CD8-positive, alpha-beta memory T cell (primary cell): ENCODE data around the gene ATF6. TPM values are rescaled to one million over a fixed set of nuclear protein-coding genes. Genes with fewer than 3 reads are reported as not detected.
A peak's percentile ranks its signal among the peaks of the same experiment; 100 is the strongest.

ENCODE experiments used
- CTCF ChIA-PET: fragments of 350-600 bp; sonication (Branson Sonifier 250); formaldehyde crosslinking; loops from one replicate; lab custom pipeline; 2021; ENCODE audit warnings: antibody characterized with exemption; lab: Charles Lee
- POLR2A ChIA-PET: fragments of 350-600 bp; sonication (Branson Sonifier 250); formaldehyde crosslinking; loops from one replicate; lab custom pipeline; 2021; ENCODE audit warnings: antibody characterized with exemption; lab: Charles Lee
- DNase-seq, 5 donors: peaks; one replicate each; pipeline versions ENCODE4 v3.0.0 to v3.0.0-alpha.2; 2020 to 2022; ENCODE audit warnings: mixed read lengths in 1 of 5
- H3K27ac ChIP-seq: one replicate; pipeline ENCODE4 v1.7.0; 2013; ENCODE audit warnings: low read depth, mild to moderate bottlenecking, low read length, moderate library complexity
- H3K27me3 ChIP-seq: 2 replicates; pipeline ENCODE4 v1.7.0; 2013; ENCODE audit warnings: low read length, mild to moderate bottlenecking; ENCODE audit not compliant: insufficient read depth, poor library complexity, severe bottlenecking
- H3K36me3 ChIP-seq: 2 replicates; pipeline ENCODE4 v1.7.0; 2013; ENCODE audit warnings: mild to moderate bottlenecking, low read length, moderate library complexity; ENCODE audit not compliant: insufficient read depth
- H3K4me1 ChIP-seq: 2 replicates; pipeline ENCODE4 v1.7.0; 2013; ENCODE audit warnings: mild to moderate bottlenecking, low read length, moderate library complexity; ENCODE audit not compliant: insufficient read depth
- H3K4me3 ChIP-seq: 2 replicates; pipeline ENCODE4 v1.7.0; 2013; ENCODE audit warnings: mild to moderate bottlenecking, low read length
- H3K9me3 ChIP-seq: 2 replicates; pipeline ENCODE4 v1.7.0; 2013; ENCODE audit warnings: mild to moderate bottlenecking, low read length
- H3K27ac Mint-ChIP-seq, 8 donors: one replicate each; pipeline ENCODE4 v1.8.0; 2020 to 2021; ENCODE audit warnings: mixed read lengths in 8 of 8, mild to moderate bottlenecking in 6 of 8, inconsistent platforms in 3 of 8, moderate library complexity in 3 of 8
- H3K27me3 Mint-ChIP-seq, 2 donors: one replicate each; pipeline ENCODE4 v1.8.0; 2020 to 2021; ENCODE audit warnings: mixed read lengths in 2 of 2, mild to moderate bottlenecking in 1 of 2, moderate library complexity in 1 of 2
- H3K36me3 Mint-ChIP-seq, 3 donors: one replicate each; pipeline ENCODE4 v1.8.0; 2020 to 2021; ENCODE audit warnings: mixed read lengths in 3 of 3, inconsistent platforms in 1 of 3, mild to moderate bottlenecking in 1 of 3
- H3K4me1 Mint-ChIP-seq, 3 donors: one replicate each; pipeline ENCODE4 v1.8.0; 2020 to 2021; ENCODE audit warnings: mixed read lengths in 3 of 3, inconsistent platforms in 1 of 3, mild to moderate bottlenecking in 1 of 3
- H3K4me3 Mint-ChIP-seq, 7 donors: one replicate each; pipeline ENCODE4 v1.8.0; 2020 to 2021; ENCODE audit warnings: mixed read lengths in 7 of 7, mild to moderate bottlenecking in 6 of 7, moderate library complexity in 4 of 7, inconsistent platforms in 2 of 7
- H3K9me3 Mint-ChIP-seq, 5 donors: one replicate each; pipeline ENCODE4 v1.8.0; 2020 to 2022; ENCODE audit warnings: mixed read lengths in 5 of 5, mild to moderate bottlenecking in 3 of 5, moderate library complexity in 2 of 5, inconsistent platforms in 1 of 5
- polyA plus RNA-seq: library from polyadenylated mRNA; unstranded; fragments of 300-500 nt; fragmentation: Illumina TruSeq; gene quantifications from one replicate; pipeline ENCODE4 v1.2.3, GENCODE V29; 2021
- total RNA-seq, 2 experiments: library from RNA; stranded (reverse); gene quantifications; one replicate each; pipeline ENCODE4 v1.2.3, GENCODE V29; 2021

Gene ATF6
- total and polyA plus RNA-seq, 3 experiments from 2014 or later = 14.7 to 22.8 (median 22.4) TPM

DNA sequence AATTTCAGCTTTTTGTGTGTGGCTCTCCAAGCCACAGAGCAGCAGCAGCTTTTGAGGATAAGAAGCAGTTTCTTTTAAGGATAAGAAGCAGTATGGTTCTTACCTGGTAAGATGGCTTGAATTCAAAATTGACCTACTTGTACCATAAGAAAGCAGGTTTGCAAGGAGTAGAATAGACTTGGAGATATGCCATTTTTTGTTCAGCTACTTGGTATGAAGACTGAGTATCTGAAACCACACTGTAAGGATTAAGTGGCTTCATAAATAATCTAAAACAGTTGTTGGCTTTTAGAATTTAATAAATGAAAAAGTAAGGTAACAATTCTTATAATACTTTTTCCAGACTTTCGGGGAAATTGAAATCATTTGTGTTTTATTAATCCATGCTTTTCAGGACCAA is 74.2 kb downstream of the ATF6 start:
- Mint-ChIP-seq H3K4me1 (peaks cover 0 to 11% (median 6%) of the 10 kb centered on the region in 3 donors), H3K4me3 (no peak overlapping the region), H3K27ac (no peak overlapping the region), H3K27me3 (no peaks in the 10 kb centered on the region), H3K36me3 (peaks cover 34 to 64% (median 36%) of the 10 kb centered on the region in 3 donors), H3K9me3 (no peaks in the 10 kb centered on the region)
- ChIA-PET POLR2A (no interaction called here), CTCF (no interaction called here)
- DNase-seq = no peak
- H3K9me3 ChIP-seq = no peaks in the 10 kb centered on the region
- H3K27ac ChIP-seq = no peak overlapping the region
- no peaks in the 10 kb centered on the region for H3K4me1 ChIP-seq
- H3K36me3 ChIP-seq = no peaks in the 10 kb centered on the region
- no peaks in the 10 kb centered on the region for H3K27me3 ChIP-seq
- H3K4me3 ChIP-seq = no peak overlapping the region

- peaks cover 30 to 63% (median 32%) of the 10 kb centered on the region in 3 donors for H3K36me3 Mint-ChIP-seq
- H3K36me3 ChIP-seq = peaks cover 3% of the 10 kb centered on the region
- H3K27me3 ChIP-seq = no peaks in the 10 kb centered on the region
- no peaks in the 10 kb centered on the region for H3K9me3 Mint-ChIP-seq
- no peak for DNase-seq
- H3K9me3 ChIP-seq = no peaks in the 10 kb centered on the region
- no peaks in the 10 kb centered on the region for H3K27me3 Mint-ChIP-seq
- H3K4me1 ChIP-seq = no peaks in the 10 kb centered on the region
- no peak overlapping the region for H3K27ac ChIP-seq
- no peak overlapping the region for H3K27ac Mint-ChIP-seq
- ChIA-PET POLR2A (no interaction called here), CTCF (no interaction called here)
- no peak overlapping the region for H3K4me3 Mint-ChIP-seq
- peaks cover 0 to 7% (median 6%) of the 10 kb centered on the region in 3 donors for H3K4me1 Mint-ChIP-seq
- no peak overlapping the region for H3K4me3 ChIP-seq
Observed at GRCh38 chr1:161843156-161843555, 77.0 kb downstream of the ATF6 start.

DNA sequence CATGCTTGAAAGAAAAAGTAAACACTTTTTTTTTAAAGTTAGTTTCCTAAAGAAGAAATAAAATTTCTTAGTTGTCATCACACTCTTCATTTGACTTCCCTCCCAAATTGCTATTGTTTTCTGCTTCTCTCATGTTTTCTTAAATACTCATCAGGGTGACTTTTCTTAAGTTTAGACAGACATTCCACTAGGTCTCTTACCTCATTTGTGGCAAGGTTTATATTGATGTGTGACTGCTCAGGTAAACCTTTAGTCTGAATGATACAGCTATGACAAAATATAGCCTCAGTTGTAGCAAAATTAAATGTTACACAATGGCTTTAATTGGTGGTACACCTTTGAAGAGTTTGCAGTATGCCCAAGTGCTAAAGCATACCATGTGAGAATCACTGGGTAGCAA is 78.6 kb downstream of the ATF6 start:
- H3K4me3 ChIP-seq = no peak overlapping the region
- Mint-ChIP-seq H3K4me1 (peaks cover 0 to 7% (median 0%) of the 10 kb centered on the region in 3 donors), H3K36me3 (peaks cover 32 to 63% (median 39%) of the 10 kb centered on the region in 3 donors), H3K27ac (no peak overlapping the region), H3K4me3 (no peak overlapping the region), H3K27me3 (no peaks in the 10 kb centered on the region), H3K9me3 (no peaks in the 10 kb centered on the region)
- H3K9me3 ChIP-seq = no peaks in the 10 kb centered on the region
- no peak for DNase-seq
- no peak overlapping the region for H3K27ac ChIP-seq
- peaks cover 3% of the 10 kb centered on the region for H3K36me3 ChIP-seq
- ChIA-PET CTCF (no interaction called here), POLR2A (no interaction called here)
- H3K4me1 ChIP-seq = no peaks in the 10 kb centered on the region
- no peaks in the 10 kb centered on the region for H3K27me3 ChIP-seq

GRCh38 chr1:161848676-161849075 is 82.6 kb downstream of the ATF6 start:
- ChIA-PET CTCF (no interaction called here), POLR2A (no interaction called here)
- Mint-ChIP-seq H3K4me3 (no peak overlapping the region), H3K9me3 (no peaks in the 10 kb centered on the region), H3K27ac (peak overlapping the region in 2 of 8 donors; percentile 17 to 81), H3K27me3 (no peaks in the 10 kb centered on the region), H3K4me1 (peaks cover 0 to 7% (median 0%) of the 10 kb centered on the region in 3 donors), H3K36me3 (peaks cover 22 to 69% (median 32%) of the 10 kb centered on the region in 3 donors)
- Histone ChIP-seq H3K36me3 (peaks cover 16% of the 10 kb centered on the region), H3K4me1 (no peaks in the 10 kb centered on the region), H3K9me3 (no peaks in the 10 kb centered on the region), H3K4me3 (no peak overlapping the region), H3K27ac (no peak overlapping the region), H3K27me3 (no peaks in the 10 kb centered on the region)
- DNase-seq = no peak

DNA sequence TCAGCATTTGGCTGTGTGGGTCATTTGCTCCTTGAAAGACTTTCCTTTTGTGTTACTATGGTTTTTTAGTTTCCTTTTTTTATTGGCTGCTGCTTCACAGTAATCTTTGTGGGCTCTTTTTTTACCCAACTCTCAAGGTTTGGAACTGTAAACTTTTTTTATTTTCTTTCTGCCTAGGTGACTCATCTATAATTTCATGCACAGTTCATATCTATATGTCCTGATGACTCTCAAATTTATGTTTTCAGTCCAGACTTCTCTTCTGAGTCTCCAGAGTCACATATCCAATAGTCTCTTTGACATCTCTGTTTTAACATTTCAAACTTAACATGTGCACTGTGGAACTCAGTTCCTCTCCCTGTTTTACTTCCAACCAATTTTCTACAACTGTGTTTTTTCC is 83.4 kb downstream of the ATF6 start:
- H3K4me1 ChIP-seq = no peaks in the 10 kb centered on the region
- no peak for DNase-seq
- no peaks in the 10 kb centered on the region for H3K27me3 ChIP-seq
- Mint-ChIP-seq H3K4me3 (no peak overlapping the region), H3K27ac (peak overlapping the region in 1 of 8 donors; percentile 64), H3K36me3 (peaks cover 21 to 72% (median 32%) of the 10 kb centered on the region in 3 donors), H3K4me1 (no peaks in the 10 kb centered on the region), H3K9me3 (no peaks in the 10 kb centered on the region), H3K27me3 (no peaks in the 10 kb centered on the region)
- no peaks in the 10 kb centered on the region for H3K9me3 ChIP-seq
- H3K4me3 ChIP-seq = no peak overlapping the region
- POLR2A ChIA-PET = no interaction called here
- CTCF ChIA-PET = no interaction called here
- peaks cover 23% of the 10 kb centered on the region for H3K36me3 ChIP-seq
- no peak overlapping the region for H3K27ac ChIP-seq

DNA sequence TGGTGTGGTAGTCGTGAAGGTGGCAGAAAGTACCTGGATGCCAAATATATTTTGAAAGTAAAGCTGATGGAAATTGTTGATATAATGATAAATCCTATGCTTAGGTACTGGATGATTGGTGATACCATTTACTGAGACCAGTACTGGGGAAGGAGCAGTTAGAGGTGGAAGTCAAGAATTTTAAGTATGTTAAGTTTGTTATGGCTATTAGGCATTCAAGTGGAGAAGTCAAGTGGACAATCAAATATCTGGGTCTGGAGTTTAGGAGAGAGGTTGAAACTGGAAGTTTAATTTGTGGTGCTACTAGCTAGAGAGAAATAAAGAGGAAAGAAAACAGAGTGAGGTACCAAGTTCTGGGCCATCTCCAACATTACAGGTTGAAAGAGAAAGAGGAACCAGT is 89.1 kb downstream of the ATF6 start:
- H3K9me3 ChIP-seq = no peaks in the 10 kb centered on the region
- ChIA-PET POLR2A (no interaction called here), CTCF (no interaction called here)
- H3K27ac Mint-ChIP-seq = peak overlapping the region in 3 of 8 donors; percentile 10 to 66 (median 19)
- no peaks in the 10 kb centered on the region for H3K9me3 Mint-ChIP-seq
- peaks cover 24% of the 10 kb centered on the region for H3K36me3 ChIP-seq
- no peak for DNase-seq
- H3K4me3 ChIP-seq = no peak overlapping the region
- no peaks in the 10 kb centered on the region for H3K4me1 ChIP-seq
- H3K27ac ChIP-seq = no peak overlapping the region
- no peaks in the 10 kb centered on the region for H3K27me3 Mint-ChIP-seq
- H3K4me3 Mint-ChIP-seq = no peak overlapping the region
- H3K27me3 ChIP-seq = no peaks in the 10 kb centered on the region
- peaks cover 12 to 83% (median 39%) of the 10 kb centered on the region in 3 donors for H3K36me3 Mint-ChIP-seq
- peaks cover 0 to 4% (median 2%) of the 10 kb centered on the region in 3 donors for H3K4me1 Mint-ChIP-seq

GRCh38 chr1:161858271-161858670 is 92.2 kb downstream of the ATF6 start:
- H3K9me3 ChIP-seq = no peaks in the 10 kb centered on the region
- POLR2A ChIA-PET = no interaction called here
- H3K4me1 Mint-ChIP-seq = peaks cover 0 to 4% (median 2%) of the 10 kb centered on the region in 3 donors
- no peak overlapping the region for H3K4me3 ChIP-seq
- H3K9me3 Mint-ChIP-seq = no peaks in the 10 kb centered on the region
- H3K4me3 Mint-ChIP-seq = no peak overlapping the region
- CTCF ChIA-PET = no interaction called here
- no peak for DNase-seq
- no peaks in the 10 kb centered on the region for H3K4me1 ChIP-seq
- H3K36me3 ChIP-seq = peaks cover 15% of the 10 kb centered on the region
- no peak overlapping the region for H3K27ac ChIP-seq
- H3K27ac Mint-ChIP-seq = no peak overlapping the region
- H3K27me3 ChIP-seq = no peaks in the 10 kb centered on the region
- H3K27me3 Mint-ChIP-seq = no peaks in the 10 kb centered on the region
- peaks cover 7 to 80% (median 33%) of the 10 kb centered on the region in 3 donors for H3K36me3 Mint-ChIP-seq

- Mint-ChIP-seq H3K4me3 (no peak overlapping the region), H3K27me3 (no peaks in the 10 kb centered on the region), H3K36me3 (peaks cover 7 to 80% (median 27%) of the 10 kb centered on the region in 3 donors), H3K4me1 (no peaks in the 10 kb centered on the region), H3K27ac (no peak overlapping the region), H3K9me3 (no peaks in the 10 kb centered on the region)
- ChIA-PET CTCF (interaction anchor here (2.3 kb wide), 1 partner anchor 173 kb away, joined by 8 read pairs; no protein-coding TSS in a partner anchor), POLR2A (no interaction called here)
- Histone ChIP-seq H3K27ac (no peak overlapping the region), H3K4me1 (no peaks in the 10 kb centered on the region), H3K36me3 (no peaks in the 10 kb centered on the region), H3K9me3 (no peaks in the 10 kb centered on the region), H3K27me3 (no peaks in the 10 kb centered on the region), H3K4me3 (no peak overlapping the region)
- no peak for DNase-seq
Observed at GRCh38 chr1:161863549-161863948, 97.4 kb downstream of the ATF6 start.
